ENCODE data around the gene PXDN. TPM values are rescaled to one million over a fixed set of nuclear protein-coding genes. Genes with fewer than 3 reads are reported as not detected.
A peak's percentile ranks its signal among the peaks of the same experiment; 100 is the strongest.

Gene PXDN
- total RNA-seq, 1 donor from 2014 or later: 292 TPM

- H3K4me1 Mint-ChIP-seq: peaks cover 38% of the 10 kb centered on the region
- H3K27me3 Mint-ChIP-seq (ENCODE audit: low read depth): peaks cover 3% of the 10 kb centered on the region
- DNase-seq (ENCODE audit: low spot score in 2 of 2, unreplicated experiment in 2 of 2): no peak
- no peak for TF ChIP-seq CTCF (IDR thresholded peaks at IDR 0.05; ENCODE audit: unreplicated experiment)
- H3K36me3 Mint-ChIP-seq: no peaks in the 10 kb centered on the region
- no peaks in the 10 kb centered on the region for H3K9me3 Mint-ChIP-seq
- H3K4me3 Mint-ChIP-seq: no peak overlapping the region
- H3K27ac Mint-ChIP-seq: peak overlapping the region; percentile 83
Observed at GRCh38 chr2:1772471-1773267, 28.4 kb upstream of the PXDN start.

- TF ChIP-seq CTCF (IDR thresholded peaks at IDR 0.05; ENCODE audit: unreplicated experiment): no peak
- DNase-seq (ENCODE audit: low spot score in 2 of 2, unreplicated experiment in 2 of 2): no peak
- Mint-ChIP-seq H3K4me3 (no peak overlapping the region), H3K4me1 (peaks cover 38% of the 10 kb centered on the region), H3K27me3 (ENCODE audit: low read depth) (peaks cover 6% of the 10 kb centered on the region), H3K9me3 (no peaks in the 10 kb centered on the region), H3K27ac (peak overlapping the region; percentile 58), H3K36me3 (no peaks in the 10 kb centered on the region)
Observed at GRCh38 chr2:1771626-1772280, 27.4 kb upstream of the PXDN start.

GRCh38 chr2:1770566-1771380 is 26.5 kb upstream of the PXDN start:
- H3K27ac Mint-ChIP-seq: peak overlapping the region; percentile 39
- peak in 1 of 2 experiments; percentile 27 for DNase-seq (ENCODE audit: low spot score in 2 of 2, unreplicated experiment in 2 of 2)
- TF ChIP-seq CTCF (IDR thresholded peaks at IDR 0.05; ENCODE audit: unreplicated experiment): no peak

GRCh38 chr2:1769703-1770422 is 25.5 kb upstream of the PXDN start:
- Mint-ChIP-seq H3K4me3 (no peak overlapping the region), H3K4me1 (peaks cover 34% of the 10 kb centered on the region), H3K36me3 (no peaks in the 10 kb centered on the region), H3K27ac (no peak overlapping the region), H3K9me3 (peaks cover 4% of the 10 kb centered on the region), H3K27me3 (ENCODE audit: low read depth) (peaks cover 9% of the 10 kb centered on the region)
- peak; percentile 86 for TF ChIP-seq CTCF (IDR thresholded peaks at IDR 0.05; ENCODE audit: unreplicated experiment)
- DNase-seq (ENCODE audit: low spot score in 2 of 2, unreplicated experiment in 2 of 2): peak; percentile 64 to 79

More at GRCh38 chr2:1770566-1771380, 26.5 kb upstream of the PXDN start:
- H3K4me3 Mint-ChIP-seq: no peak overlapping the region
- no peaks in the 10 kb centered on the region for H3K36me3 Mint-ChIP-seq
- peaks cover 37% of the 10 kb centered on the region for H3K4me1 Mint-ChIP-seq
- H3K27me3 Mint-ChIP-seq (ENCODE audit: low read depth): peaks cover 9% of the 10 kb centered on the region
- H3K9me3 Mint-ChIP-seq: no peaks in the 10 kb centered on the region
